HG02885 (cell line): ENCODE measurements around the gene NOC2L.
A peak's percentile ranks its signal among the peaks of the same experiment; 100 is the strongest.
"Not testable (repeated sequence)": the region's sequence is repeated elsewhere in the genome, so short reads cannot be mapped to it uniquely, and the experiment has no call there.

Experiments
- ATAC-seq: cut with Tn5 transposase; IDR thresholded peaks from one replicate; pipeline ENCODE4 v1.9.1; 2021; ENCODE audit warnings: mild to moderate bottlenecking; ENCODE audit not compliant: unreplicated experiment, poor library complexity

Gene NOC2L

GRCh38 chr1:908661-909060, 50.4 kb downstream of the NOC2L start:
- ATAC-seq = no peak

GRCh38 chr1:907611-908451, 51.2 kb downstream of the NOC2L start:
- no peak for ATAC-seq

- ATAC-seq = no peak
Observed at GRCh38 chr1:906600-907420, 52.2 kb downstream of the NOC2L start.

GRCh38 chr1:905811-906599, 53.1 kb downstream of the NOC2L start:
- ATAC-seq = no peak

- peak; percentile 7 for ATAC-seq
Observed at GRCh38 chr1:905071-905749, 53.8 kb downstream of the NOC2L start.

GRCh38 chr1:904310-904950, 54.6 kb downstream of the NOC2L start:
- peak; percentile 56 for ATAC-seq

GRCh38 chr1:903721-904271, 55.3 kb downstream of the NOC2L start:
- ATAC-seq = no peak

- ATAC-seq = no peak
Observed at GRCh38 chr1:903305-903704, 55.8 kb downstream of the NOC2L start.

GRCh38 chr1:902802-903201, 56.3 kb downstream of the NOC2L start:
- ATAC-seq = no peak

- ATAC-seq = no peak
Observed at GRCh38 chr1:901108-901859, 57.8 kb downstream of the NOC2L start.

- no peak for ATAC-seq
Observed at GRCh38 chr1:899636-900317, 59.3 kb downstream of the NOC2L start.

GRCh38 chr1:897951-898350, 61.1 kb downstream of the NOC2L start:
- ATAC-seq = not testable (repeated sequence)

- no peak for ATAC-seq
Observed at GRCh38 chr1:897226-897625, 61.8 kb downstream of the NOC2L start.
